ENCODE data around the gene XPO4. TPM values are rescaled to one million over a fixed set of nuclear protein-coding genes. Genes with fewer than 3 reads are reported as not detected.

The XPO4 gene
- total and polyA plus RNA-seq, 7 donors = 1.8 to 26.8 (median 15.6) TPM

- H3K4me3 ChIP-seq = no peak overlapping the region
- intact Hi-C loops (cut with DNase I) = loop anchor here (10.0 kb wide), 1 partner anchor 915 kb away; the partner anchor contains the start of gene ZMYM5
- WGBS, 2 donors = 88 to 95% methylated on average over 7 of the region's 7 CpGs
- TF ChIP-seq, protein P1, sequence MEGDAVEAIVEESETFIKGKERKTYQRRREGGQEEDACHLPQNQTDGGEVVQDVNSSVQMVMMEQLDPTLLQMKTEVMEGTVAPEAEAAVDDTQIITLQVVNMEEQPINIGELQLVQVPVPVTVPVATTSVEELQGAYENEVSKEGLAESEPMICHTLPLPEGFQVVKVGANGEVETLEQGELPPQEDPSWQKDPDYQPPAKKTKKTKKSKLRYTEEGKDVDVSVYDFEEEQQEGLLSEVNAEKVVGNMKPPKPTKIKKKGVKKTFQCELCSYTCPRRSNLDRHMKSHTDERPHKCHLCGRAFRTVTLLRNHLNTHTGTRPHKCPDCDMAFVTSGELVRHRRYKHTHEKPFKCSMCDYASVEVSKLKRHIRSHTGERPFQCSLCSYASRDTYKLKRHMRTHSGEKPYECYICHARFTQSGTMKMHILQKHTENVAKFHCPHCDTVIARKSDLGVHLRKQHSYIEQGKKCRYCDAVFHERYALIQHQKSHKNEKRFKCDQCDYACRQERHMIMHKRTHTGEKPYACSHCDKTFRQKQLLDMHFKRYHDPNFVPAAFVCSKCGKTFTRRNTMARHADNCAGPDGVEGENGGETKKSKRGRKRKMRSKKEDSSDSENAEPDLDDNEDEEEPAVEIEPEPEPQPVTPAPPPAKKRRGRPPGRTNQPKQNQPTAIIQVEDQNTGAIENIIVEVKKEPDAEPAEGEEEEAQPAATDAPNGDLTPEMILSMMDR (IDR thresholded peaks at IDR 0.05) = no peak
- TF ChIP-seq EP300 (IDR thresholded peaks at IDR 0.05) = no peak
- no peak for TF ChIP-seq POLR2A (IDR thresholded peaks at IDR 0.05)
- TF ChIP-seq POLR2AphosphoS5 (IDR thresholded peaks at IDR 0.05) = no peak
- H3K27ac ChIP-seq = no peak overlapping the region
- H3K36me3 ChIP-seq = peaks cover 0 to 27% (median 0%) of the 10 kb centered on the region in 4 donors
- H3K27me3 ChIP-seq = no peaks in the 10 kb centered on the region
- no peak for DNase-seq
- no peaks in the 10 kb centered on the region for H3K9me3 ChIP-seq
- peaks cover 0 to under 1% (median 0%) of the 10 kb centered on the region in 4 donors for H3K4me1 ChIP-seq
Observed at GRCh38 chr13:20779405-20779804, 123.1 kb downstream of the XPO4 start.

DNA sequence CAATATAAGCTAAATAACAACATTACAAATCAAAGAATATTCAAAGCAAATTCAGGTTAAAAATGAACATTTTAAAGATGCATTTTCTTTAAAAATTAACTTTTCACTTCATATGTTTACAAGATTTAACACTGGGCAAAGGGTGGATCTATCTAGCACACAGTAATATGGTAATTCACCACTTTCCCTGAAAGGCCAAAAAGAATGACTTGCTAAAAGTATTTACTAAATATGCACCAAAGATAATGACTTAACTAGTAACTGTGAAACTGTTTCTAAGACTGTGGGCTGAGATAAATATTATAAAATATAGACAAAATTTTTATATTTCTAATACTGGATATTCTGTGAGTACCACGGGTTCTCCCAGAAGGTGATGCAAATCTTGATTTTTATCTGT, 124.2 kb downstream of the XPO4 start:
- peaks cover 0 to 6% (median 0%) of the 10 kb centered on the region in 4 donors for H3K4me1 ChIP-seq
- no peaks in the 10 kb centered on the region for H3K27me3 ChIP-seq
- H3K4me3 ChIP-seq = no peak overlapping the region
- WGBS, 2 donors = 88 to 94% methylated on average over 1 of the region's 1 CpG
- H3K27ac ChIP-seq = no peak overlapping the region
- no peak for DNase-seq
- peaks cover 0 to 16% (median 0%) of the 10 kb centered on the region in 4 donors for H3K36me3 ChIP-seq
- TF ChIP-seq EP300 (IDR thresholded peaks at IDR 0.05) (no peak), POLR2AphosphoS5 (IDR thresholded peaks at IDR 0.05) (no peak), POLR2A (IDR thresholded peaks at IDR 0.05) (no peak)
- TF ChIP-seq, protein P1 (IDR thresholded peaks at IDR 0.05) = no peak
- no peaks in the 10 kb centered on the region for H3K9me3 ChIP-seq
- intact Hi-C loops (cut with DNase I) = loop anchor here (10.0 kb wide), 1 partner anchor 914 kb away; the partner anchor contains the start of gene ZMYM5

- Histone ChIP-seq H3K27me3 (no peaks in the 10 kb centered on the region), H3K4me3 (no peak overlapping the region), H3K4me1 (peaks cover 0 to 15% (median 9%) of the 10 kb centered on the region in 4 donors), H3K27ac (no peak overlapping the region), H3K9me3 (no peaks in the 10 kb centered on the region), H3K36me3 (peaks cover 0 to 3% (median 0%) of the 10 kb centered on the region in 4 donors)
- no peak for TF ChIP-seq EP300 (IDR thresholded peaks at IDR 0.05)
- TF ChIP-seq, protein P1 (IDR thresholded peaks at IDR 0.05) = no peak
- TF ChIP-seq POLR2AphosphoS5 (IDR thresholded peaks at IDR 0.05) = no peak
- no peak for TF ChIP-seq POLR2A (IDR thresholded peaks at IDR 0.05)
- no peak for DNase-seq
- intact Hi-C loops (cut with DNase I) = loop anchor here (10.0 kb wide), 1 partner anchor 912 kb away; the partner anchor contains the start of gene ZMYM5
- WGBS, 2 donors = 96 to 97% methylated on average over 1 of the region's 1 CpG
Observed at GRCh38 chr13:20776751-20777150, 125.8 kb downstream of the XPO4 start.

DNA sequence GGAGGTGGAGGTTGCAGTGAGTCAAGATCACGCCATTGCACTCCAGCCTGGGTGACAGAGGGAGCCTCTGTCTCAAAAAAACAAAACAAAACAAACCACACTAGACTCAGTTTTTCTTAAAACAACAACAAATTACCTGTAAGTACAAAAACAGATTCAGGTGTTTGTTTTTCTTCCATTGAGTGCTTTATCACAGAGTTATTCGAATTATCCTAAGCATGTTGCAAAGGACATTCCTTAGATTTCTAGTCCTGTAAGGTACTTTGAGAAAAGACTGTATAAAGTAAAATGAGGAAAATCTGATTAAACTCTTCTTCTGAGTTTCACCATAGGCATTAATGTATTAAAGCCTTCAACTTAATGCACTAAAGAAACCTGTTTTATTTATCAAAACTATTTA, 126.6 kb downstream of the XPO4 start:
- no peaks in the 10 kb centered on the region for H3K36me3 ChIP-seq
- TF ChIP-seq POLR2AphosphoS5 (IDR thresholded peaks at IDR 0.05) (no peak), POLR2A (IDR thresholded peaks at IDR 0.05) (no peak), EP300 (IDR thresholded peaks at IDR 0.05) (no peak)
- TF ChIP-seq, protein P1 (IDR thresholded peaks at IDR 0.05) = no peak
- peaks cover 0 to 15% (median 9%) of the 10 kb centered on the region in 4 donors for H3K4me1 ChIP-seq
- H3K9me3 ChIP-seq = no peaks in the 10 kb centered on the region
- 97 to 99% methylated on average over 2 of the region's 2 CpGs for WGBS, 2 donors
- H3K27ac ChIP-seq = no peak overlapping the region
- no peak overlapping the region for H3K4me3 ChIP-seq
- intact Hi-C loops (cut with DNase I) = loop anchor here (10.0 kb wide), 1 partner anchor 911 kb away; the partner anchor contains the start of gene ZMYM5
- no peaks in the 10 kb centered on the region for H3K27me3 ChIP-seq
- DNase-seq = no peak

All from sigmoid colon (tissue), 7 donors.